ENCODE measurements around the gene MCM10.

GRCh38 chr10:13117841-13118783 is 43.2 kb upstream of the MCM10 start:
- TF ChIP-seq CTCF (conservative IDR thresholded peaks at IDR 0.05; ENCODE audit: low read depth in 2 of 2): no peak
- no peak for TF ChIP-seq POLR2AphosphoS5 (IDR thresholded peaks at IDR 0.05; ENCODE audit: low read depth)
- no peak for TF ChIP-seq EZH2 (IDR thresholded peaks at IDR 0.05; ENCODE audit: low read depth, unreplicated experiment)
- no peak for TF ChIP-seq CREB1 (CRISPR knock-in tag; IDR thresholded peaks at IDR 0.05; ENCODE audit: low read depth)
- TF ChIP-seq EZH2phosphoT487 (IDR thresholded peaks at IDR 0.05; ENCODE audit: unreplicated experiment): no peak
- no peak for TF ChIP-seq REST (IDR thresholded peaks at IDR 0.05; ENCODE audit: unreplicated experiment)
- no peak for TF ChIP-seq ZNF462 (CRISPR knock-in tag; IDR thresholded peaks at IDR 0.05)
- TF ChIP-seq JUNB (IDR thresholded peaks at IDR 0.05; ENCODE audit: unreplicated experiment): no peak

Measured in GM23338 (cell line).